HG03139 (cell line): Measurements from ENCODE around the gene HS6ST1.

ENCODE experiments used
- ATAC-seq: cut with Tn5 transposase; IDR thresholded peaks from one replicate; pipeline ENCODE4 v1.9.1; 2021; ENCODE audit not compliant: unreplicated experiment

The HS6ST1 gene

DNA sequence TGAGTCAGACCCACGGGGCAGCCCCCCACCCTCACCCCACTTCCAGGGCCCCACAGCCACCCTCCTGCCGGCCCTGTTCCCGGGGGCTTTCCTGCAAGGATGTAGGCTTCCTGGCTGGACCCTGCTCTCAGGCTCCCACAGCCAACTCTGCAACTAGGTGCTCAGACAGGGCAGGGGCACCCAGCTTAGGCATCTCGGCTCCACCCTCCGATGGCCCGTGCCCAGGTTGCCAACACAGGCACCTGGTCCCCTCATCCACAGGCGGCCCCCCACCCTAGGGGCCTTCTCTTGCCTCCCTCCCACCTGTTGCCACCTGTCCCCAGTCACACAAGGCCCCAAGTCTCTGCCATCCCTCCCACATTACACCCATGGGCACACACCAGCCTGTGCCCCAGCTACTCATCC lies 34.6 kb downstream of the HS6ST1 start:
- ATAC-seq: no peak

DNA sequence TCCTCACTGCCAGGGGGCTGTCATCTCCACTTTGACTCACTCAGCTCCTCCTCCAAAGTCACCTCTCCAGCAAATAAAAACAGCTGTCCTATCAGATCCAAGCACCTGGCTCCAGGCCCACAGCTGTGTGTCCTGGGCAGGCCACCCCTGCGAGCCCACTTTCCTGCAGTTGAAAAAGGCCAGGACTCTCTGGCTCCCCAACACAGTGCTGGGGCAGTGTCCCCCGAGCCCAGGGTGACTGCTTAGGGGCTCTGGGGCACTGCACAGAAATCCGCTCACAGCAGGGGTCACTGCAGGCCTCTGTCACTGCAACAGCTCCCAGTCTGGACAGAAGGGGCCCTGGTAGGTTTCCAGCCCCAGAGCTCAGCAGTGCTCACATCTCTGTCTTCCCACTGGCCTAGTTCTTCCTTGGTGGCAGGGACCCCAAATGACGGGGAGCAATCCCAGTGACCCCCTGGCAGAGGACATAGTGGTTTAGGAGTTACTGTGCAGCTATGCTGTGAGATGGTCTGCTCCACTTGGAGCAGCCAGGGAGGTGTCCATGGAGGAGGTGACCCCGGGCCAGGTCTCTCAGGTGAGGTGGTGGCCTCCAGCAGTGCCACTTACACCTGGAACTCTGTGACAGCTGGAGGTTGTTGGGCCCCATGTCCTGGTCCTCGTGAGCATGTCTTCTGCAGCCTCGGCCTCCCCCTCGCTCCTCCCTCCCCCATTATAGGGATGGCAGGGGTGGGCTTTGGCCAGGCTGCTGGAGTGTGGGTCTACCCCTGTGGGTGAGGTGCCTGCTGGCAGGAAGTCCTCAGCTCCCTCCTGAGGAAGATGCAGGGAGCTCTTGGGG lies 35.5 kb downstream of the HS6ST1 start:
- no peak for ATAC-seq

DNA sequence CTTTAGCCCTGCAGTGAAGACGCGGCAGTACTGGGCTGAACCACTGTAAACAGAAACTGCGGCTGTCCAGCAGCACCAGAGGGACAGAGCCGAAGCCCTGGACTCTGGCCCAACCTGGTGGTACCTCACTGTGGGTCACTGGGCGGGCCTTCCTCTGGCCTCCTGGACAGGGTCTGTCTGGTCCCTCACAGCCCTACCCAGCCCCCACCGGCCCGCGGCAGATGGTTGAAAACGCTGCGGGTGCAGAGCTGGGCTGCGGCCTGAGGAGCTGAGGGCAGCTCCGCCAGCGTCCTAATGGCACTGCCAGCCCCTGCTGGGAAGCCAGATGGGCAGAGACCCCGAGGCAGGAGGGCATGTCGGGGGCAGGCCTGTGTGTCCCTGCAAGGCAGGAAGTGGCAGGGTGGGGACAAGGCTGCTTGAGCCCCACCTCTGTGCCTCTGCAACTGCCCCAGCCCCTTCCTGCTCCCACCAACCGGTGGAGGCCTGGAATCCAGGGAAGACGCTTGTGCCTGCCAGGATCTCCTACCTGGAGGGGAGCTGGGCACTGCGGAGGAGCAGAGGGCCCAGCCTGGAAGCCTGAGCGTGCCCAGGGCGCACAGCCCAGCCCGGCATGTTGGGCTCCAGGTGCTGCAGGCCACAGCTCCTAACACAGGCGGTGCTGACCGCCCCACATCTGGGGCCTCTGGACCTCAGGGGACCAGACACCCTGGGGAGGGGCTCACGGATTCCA lies 36.3 kb downstream of the HS6ST1 start:
- no peak for ATAC-seq

DNA sequence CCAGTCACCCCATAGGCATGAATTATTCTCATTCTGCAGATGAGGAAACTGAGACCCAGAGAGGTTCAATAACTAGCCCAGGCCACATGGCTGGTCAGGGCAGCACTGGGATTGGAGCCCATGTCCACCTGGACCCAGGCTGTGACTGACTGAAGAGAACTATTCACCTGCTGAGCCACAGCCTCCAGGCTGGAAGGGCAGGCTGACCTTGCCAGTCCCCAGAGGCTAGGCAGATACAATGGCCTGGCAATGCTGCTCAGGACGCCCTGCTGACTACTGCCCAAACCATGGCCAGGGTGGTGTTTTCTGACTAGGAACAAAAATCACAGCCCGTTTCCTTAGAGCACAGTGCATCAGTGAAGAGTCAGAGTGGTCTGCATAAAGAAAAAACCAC lies 36.8 kb downstream of the HS6ST1 start:
- ATAC-seq: no peak

DNA sequence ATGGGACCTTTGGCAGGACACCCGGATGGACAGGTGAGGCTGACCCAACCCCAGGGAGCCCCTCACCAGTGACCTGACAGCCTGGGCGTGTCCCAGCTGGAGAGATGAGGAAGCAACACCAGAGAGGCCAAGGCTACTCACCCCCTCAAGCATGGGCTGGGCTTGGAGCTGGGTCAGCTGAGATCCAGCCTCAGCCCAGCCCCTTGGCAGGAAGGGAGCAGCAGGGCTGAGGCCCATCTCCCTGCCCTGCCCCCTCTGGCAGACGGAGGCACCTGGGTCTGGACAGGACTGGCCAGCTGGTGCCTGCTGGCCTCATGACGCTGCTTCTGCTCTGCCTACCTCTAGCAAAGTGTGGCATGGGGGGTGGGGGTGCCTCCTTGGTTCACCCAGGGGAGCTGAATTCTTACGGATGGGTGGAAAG lies 37.8 kb downstream of the HS6ST1 start:
- no peak for ATAC-seq

DNA sequence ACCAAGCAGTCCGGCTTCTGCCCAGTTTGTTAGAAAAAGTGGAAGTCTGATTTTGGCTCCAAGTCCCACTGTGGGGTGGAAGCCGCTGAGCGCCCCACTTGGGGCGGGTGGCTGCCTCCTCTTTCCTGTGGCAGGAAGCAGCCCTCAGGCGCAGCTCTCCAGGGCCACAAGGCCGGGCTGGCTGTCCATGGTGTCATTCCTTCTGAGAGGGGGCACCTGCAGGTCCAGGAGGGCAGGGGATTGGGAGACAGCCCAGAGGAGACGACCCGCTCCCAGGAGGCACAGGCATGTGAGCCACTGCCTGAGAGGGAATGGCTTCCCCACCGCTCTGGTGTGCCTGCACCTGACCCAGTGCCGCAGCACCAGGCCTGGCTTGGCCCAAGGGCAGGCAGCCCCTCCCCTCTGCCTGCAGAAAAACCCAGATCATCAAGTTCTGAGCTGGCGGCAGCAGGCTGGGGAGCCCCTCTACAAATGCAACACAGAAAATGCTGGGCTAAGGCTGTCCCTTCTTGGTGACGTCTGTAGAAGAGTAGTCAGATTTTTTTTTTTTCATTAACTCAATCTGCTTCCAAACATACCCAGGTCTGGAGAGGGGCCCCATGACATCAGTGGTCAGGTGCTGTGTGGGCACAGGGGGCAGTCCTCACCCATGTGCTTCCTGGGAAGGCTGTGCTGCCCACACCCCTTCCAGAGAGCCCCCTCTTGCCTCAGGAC lies 38.4 kb downstream of the HS6ST1 start:
- ATAC-seq: no peak

DNA sequence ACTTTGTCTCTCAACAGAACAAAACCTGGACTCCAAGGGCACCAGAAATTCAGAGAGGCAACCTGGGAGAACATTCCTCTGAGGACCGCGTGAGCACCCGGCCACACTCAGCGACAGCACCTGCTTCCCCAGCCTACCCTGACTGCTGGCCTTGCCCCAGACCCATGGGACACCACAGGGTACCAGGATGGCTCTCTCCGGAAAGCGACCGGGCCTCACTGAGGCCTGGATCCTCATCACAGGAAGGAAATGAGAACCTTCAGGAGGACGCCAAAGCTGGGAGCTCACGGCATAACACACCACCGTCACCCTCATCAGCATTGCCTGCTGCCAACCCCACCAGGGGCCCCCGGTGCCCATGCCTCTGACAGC lies 38.9 kb downstream of the HS6ST1 start:
- no peak for ATAC-seq

DNA sequence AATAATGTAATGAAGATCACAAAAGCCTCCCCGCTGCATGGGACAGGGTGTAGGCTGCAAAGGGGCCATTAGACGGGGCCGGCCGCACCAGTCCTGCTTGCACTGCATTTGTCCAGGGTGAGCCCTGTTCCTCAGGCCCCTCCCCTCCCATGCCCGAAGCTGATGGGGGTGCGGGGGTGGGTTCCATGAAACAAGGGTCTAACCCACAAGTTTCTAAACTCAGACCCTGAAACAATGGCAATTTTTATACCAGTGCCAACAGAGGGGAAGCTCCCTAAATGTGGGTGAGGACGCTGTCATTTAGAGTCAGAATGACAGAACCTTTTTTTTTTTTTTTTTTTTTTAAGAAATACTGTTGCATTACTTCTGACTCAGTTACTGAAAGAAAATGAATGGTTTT lies 39.7 kb downstream of the HS6ST1 start:
- ATAC-seq: no peak

DNA sequence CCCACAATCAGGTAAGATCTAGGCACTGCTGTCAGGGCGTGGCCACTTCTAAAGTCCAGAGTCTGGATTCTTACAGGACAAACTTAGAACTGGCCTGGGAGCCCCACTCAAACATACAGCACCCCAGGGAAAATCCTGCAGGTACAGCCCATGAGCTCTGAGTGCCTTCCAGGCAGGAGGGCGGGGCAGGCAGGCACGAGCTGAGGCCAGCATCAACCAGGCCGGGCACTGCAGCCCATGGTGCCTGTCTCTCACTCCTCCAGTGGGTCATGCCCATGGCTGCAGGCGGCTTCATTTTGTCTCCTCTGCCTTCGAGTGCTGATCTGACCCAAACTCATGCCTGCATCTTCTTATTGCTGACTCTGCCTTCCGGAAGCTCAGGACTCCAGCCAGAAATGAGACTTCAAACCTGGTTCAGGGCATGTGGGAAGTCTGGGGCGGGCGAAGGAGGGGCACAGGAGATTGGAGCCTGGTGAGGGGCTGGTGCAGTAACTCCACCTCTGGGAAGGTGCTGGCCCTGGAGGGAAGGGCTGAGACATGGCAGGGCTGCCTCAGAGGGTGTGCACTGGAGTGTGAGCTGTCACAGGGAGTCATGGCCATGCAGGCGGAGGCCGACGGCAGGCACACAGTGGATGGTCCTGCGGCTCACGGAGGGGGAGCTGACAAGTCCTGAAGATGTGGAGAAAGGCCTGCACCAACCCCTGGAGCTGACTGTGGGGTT lies 40.5 kb downstream of the HS6ST1 start:
- no peak for ATAC-seq

DNA sequence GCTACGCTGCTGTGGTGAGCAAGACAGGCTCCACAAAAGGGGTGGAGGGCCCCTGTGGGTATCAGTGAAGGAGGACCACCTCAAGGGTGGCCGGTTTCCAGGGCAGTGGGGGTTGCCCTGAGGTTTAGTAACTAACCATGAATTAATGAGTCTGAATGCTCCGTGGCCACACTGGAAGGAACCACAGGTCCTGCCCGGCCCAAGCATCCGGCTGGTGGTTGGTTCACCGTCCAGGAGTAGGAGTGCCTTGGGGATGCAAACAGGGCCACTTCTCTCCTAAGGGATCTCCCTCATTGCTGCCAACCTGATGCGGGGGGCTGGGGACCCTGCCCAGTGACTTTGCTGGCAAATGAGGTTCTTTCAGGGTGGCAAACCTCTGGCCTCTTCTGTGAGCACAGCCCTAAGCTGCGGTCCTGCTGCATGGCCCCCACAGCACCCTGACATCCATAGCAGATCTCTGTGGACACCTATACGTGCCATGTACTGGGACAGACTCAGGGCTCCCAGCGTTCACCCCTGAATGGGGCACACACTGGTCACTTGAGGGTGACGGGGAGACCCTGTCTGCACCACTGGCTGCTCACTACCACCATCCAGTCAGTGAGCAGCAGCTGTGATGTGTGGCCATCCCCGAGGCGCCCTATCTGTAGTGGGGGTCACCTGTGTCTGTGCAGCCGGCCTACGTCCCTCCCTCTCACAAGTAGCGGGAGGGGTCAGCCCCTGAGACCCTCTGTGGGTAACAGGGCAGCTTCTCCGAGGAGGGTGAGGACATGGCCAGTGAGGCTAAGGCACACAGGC lies 41.6 kb downstream of the HS6ST1 start:
- ATAC-seq: no peak

DNA sequence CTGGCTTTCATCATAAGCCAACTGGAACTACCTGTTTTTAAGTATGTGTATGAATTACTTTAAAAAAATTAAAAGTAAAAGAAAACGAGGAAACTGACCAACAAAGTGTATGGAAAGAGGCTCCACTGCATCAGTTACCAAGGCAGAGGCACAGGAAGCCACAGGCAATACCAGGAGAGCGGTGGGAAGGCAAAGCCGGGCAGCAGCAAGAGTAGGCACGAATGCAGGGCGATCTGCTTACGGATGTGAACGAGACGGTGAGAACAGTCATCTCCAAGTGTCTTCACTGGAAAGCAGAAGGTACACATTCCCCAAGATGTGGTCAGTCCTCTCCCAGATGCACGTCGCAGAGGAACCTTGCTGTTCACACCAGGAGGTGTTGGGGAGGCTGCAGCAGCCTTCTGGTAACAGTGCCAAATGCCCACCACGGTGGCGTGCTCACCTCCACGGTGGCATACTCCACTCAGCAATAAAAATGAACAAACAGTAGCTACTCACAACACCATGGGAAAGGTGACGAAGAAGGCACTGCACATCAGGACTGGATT lies 43.1 kb downstream of the HS6ST1 start:
- no peak for ATAC-seq

DNA sequence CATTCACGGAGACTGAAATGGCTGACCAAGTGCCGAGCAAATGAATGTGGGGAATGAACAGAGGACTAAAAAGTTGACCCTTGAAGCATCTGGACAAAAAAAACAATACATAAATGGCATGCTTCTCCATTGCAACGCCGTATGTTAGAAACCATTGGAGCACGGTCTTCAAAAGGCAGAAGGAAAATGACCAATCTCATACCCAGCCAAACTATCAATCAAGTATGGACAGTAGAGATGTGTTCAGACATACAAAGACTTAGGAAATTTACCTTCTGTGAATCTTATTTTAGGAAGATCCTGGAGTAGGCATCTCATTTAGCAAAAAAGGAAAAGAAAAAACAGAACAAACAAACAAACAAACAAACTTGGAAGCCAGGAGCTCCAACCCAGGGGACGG lies 44.5 kb downstream of the HS6ST1 start:
- no peak for ATAC-seq

DNA sequence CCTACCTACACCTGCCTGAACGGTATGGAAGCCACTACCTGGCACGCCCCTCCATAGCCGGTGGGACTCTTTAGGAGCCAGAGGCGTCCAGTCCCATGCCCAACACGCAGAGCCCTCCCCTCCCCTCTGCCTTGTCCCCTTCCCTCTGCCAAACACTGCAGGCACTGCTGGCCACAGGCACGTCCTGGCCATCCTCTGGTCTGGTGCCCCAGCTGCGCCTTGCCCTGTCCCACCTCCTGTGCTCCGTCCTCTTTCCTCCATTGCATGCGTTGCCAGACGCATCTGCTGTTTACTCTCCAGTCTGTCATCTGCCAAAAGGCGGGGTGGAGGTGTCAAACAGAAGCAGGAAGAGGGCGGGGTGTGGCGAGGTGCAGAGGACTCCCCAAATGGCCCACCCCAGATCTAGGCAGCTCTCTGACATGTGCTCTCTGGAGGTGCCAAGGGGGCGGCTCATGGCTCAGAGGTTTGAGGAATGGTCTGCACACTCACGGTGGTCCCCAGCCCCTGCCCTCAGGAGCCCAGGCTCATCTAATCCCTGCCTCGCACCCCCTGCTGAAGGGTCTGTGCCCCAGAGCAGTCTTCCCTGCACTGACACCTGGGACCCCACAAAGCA lies 45.1 kb downstream of the HS6ST1 start:
- ATAC-seq: no peak

DNA sequence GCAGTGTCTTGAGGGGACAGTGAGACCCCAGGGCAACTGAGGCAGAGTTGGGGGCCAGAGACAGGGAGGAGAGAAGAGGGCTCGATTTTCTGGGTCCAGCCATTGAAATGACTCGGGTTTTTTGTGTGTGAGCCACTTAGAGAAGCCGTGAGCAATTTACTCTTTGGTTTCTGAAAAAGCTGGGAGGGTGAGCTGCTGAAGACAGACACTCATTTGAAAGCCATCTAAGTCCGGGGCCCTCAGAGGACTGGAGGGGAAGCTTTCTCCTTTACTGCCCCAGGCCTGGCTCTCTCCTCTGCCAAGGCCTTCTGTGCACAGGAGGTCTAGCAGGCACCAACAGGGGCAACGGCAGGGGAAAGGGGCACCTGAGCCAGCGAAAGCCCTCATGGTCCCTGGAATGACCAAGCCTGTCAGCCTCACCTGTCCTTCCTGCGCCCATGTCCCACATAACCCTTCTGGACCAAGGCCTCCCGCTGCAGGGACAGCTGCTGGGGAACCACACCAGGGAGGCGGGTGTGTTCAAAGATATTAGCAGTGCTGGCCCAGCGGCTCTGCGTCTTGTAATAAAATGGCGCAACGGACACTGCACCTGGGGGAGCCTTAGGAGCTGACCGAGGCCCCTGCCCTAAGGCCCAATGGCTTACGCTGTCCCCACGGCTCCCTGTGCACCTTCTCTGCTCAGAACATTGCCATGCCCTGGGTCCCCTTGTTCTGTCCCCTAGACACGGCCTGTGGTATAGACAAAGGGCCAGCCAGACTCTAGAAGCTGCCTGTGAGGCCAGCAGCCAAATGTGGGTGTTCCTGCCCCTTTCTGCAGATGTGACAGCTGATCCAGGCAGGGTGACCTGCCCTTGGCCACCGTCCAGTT lies 45.8 kb downstream of the HS6ST1 start:
- no peak for ATAC-seq

DNA sequence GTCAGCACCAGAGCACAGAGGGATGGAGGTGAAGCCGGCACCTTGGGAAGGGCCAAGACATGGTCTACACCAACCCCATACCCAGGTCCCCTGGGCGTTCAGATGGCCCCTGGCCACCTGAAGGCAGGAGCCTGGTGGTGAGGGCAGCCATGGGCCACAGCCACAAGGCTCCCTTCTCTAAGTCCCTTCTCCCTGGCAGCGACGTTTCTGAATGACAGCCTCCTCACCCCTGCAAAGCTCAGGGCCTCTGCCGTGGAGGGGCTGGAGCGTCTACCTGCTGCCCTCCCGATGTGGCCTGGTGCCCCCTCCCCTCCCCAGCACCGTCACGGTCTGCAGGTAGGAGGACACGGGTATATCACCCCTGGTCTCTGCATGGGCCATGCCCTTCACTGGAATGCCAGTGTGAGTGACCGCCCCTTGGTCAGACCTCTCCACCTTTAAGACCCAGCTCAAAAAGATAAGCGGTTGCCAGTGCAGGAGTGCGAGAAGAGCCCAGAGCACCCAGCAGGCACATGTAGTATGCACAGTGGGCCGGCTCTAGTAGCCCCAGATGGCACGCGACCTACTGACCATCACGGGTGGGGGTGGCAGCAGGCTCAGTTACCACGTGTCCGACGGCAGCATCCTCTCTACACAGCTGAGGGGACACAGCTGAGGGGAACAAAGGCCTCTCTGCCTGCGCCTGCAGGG lies 46.6 kb downstream of the HS6ST1 start:
- ATAC-seq: no peak

DNA sequence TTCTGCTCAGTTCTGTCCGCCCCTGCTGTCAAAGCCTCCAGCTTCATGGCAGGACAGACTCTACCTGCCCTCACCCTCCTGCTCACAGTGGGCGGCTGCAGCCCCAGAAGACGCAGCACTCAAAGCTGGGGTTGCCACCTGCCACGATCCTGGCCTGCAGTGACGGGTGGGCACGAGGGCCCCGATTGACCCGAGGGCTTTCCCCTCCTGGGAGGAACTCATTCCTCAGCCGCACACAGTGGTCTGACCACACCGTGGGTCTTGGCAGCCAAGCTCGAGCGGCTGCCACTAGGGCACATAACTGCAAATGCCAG lies 47.1 kb downstream of the HS6ST1 start:
- no peak for ATAC-seq

DNA sequence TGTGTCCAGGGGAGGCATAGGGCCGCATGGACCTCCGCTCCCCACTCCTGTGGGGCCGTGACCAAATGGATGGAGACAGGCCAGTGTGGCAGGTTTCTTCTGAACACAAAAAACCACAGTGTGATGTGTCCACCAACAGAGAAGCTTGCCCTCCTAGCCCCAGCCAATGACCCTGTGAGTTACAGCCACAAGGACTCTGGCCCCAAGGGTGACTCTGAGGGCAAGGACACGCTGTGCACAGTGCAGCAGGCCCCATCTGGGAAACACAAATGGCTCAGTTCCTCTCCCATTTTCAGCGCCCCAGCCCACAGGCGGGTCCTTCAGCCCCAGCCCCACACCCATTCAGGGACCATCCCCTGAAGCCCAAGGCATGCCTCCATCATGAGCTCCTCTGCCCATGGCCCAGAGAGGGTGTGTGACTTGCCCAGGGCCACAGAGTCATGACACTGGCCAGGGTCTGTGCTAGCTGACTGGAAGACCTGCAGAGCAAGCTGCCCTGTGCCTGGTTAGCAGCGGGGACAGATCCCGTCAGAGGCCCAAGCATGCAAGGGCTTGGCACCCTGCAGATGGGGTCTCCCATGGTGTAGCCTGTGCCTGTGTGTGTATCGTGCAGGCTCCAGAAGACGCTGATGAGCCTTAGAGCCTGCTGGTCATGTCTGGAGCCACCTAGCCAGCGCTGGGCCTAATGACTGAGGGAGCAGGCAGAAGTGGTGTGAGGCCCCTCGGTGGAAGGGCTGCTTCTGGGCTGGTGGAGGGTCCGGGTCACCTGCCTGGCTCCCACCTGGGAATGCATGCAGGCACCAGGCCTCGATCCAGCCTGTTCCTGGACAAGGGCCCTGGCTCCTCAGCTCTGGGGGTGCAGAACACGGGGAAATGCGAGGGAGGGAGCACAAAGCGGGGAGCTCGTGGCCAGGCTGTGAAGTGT lies 47.7 kb downstream of the HS6ST1 start:
- ATAC-seq: no peak
